ENCODE results near the gene BHMT.

The BHMT gene

DNA sequence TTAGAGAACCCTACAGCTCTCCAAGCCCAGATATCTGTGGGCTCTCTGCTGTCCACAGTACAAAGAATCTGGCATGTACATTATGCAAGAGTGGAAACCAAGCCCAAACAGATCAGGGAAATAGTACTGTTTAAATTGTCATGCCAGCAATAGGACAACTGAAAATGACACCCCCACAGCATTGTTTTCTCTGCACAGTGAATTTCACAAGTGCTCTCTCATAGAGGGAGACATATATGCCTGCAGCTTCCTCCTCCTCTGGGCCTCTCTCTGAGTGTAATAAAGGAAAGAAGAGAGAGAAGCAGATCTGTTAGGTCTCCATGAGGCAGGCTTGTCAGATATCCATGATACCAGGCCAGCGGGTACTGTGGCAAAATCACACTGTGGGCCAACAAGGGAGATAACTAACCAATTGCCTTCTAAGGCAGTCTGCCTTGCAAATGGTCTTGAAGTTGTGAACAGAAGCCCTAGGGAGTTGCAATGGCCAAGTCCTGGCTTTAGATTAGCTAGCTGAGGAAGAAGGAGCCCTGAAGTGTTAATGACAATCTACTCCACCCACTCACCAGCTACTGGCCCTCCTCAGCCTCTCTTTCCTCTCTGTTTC lies 69.9 kb downstream of the BHMT start:
- no peak for DNase-seq
